Immature natural killer cell (primary cell): ENCODE data around the gene NLGN4X. TPM values are rescaled to one million over a fixed set of nuclear protein-coding genes. Genes with fewer than 3 reads are reported as not detected.

Experiments
- DNase-seq, 3 donors: peaks; one replicate each; pipeline ENCODE4 v3.0.0; 2022; ENCODE audit warnings: mixed read lengths in 1 of 3
- H3K27ac Mint-ChIP-seq, 6 donors: one replicate each; pipeline ENCODE4 v1.8.0; 2020; ENCODE audit warnings: mixed read lengths in 6 of 6, mild to moderate bottlenecking in 5 of 6, inconsistent platforms in 4 of 6, moderate library complexity in 3 of 6
- H3K27me3 Mint-ChIP-seq, 3 donors: one replicate each; pipeline ENCODE4 v1.8.0; 2020 to 2021; ENCODE audit warnings: low read depth in 3 of 3, mild to moderate bottlenecking in 3 of 3, mixed read lengths in 3 of 3, moderate library complexity in 3 of 3, inconsistent platforms in 1 of 3
- H3K36me3 Mint-ChIP-seq, 3 donors: one replicate each; pipeline ENCODE4 v1.8.0; 2020; ENCODE audit warnings: mixed read lengths in 3 of 3, inconsistent platforms in 2 of 3, mild to moderate bottlenecking in 2 of 3
- H3K4me1 Mint-ChIP-seq, 2 donors: one replicate each; pipeline ENCODE4 v1.8.0; 2020; ENCODE audit warnings: inconsistent platforms in 2 of 2, mild to moderate bottlenecking in 2 of 2, mixed read lengths in 2 of 2, moderate library complexity in 1 of 2
- H3K4me3 Mint-ChIP-seq, 5 donors: one replicate each; pipeline ENCODE4 v1.8.0; 2020; ENCODE audit warnings: mild to moderate bottlenecking in 5 of 5, mixed read lengths in 5 of 5, inconsistent platforms in 3 of 5, moderate library complexity in 3 of 5
- H3K9me3 Mint-ChIP-seq, 6 donors: one replicate each; pipeline ENCODE4 v1.8.0; 2020; ENCODE audit warnings: mild to moderate bottlenecking in 6 of 6, mixed read lengths in 6 of 6, inconsistent platforms in 4 of 6, moderate library complexity in 3 of 6
- polyA plus RNA-seq, 3 donors: library from polyadenylated mRNA; unstranded; fragments of 300-500 nt; fragmentation: Illumina TruSeq; gene quantifications; one replicate each; pipeline ENCODE4 v1.2.3, GENCODE V29; 2021

Gene NLGN4X
- polyA plus RNA-seq, 3 donors from 2014 or later = not detected

GRCh38 chrX:6021316-6022091 lies 207.2 kb downstream of the NLGN4X start:
- Mint-ChIP-seq H3K4me3 (no peak overlapping the region), H3K27ac (no peak overlapping the region)

DNA sequence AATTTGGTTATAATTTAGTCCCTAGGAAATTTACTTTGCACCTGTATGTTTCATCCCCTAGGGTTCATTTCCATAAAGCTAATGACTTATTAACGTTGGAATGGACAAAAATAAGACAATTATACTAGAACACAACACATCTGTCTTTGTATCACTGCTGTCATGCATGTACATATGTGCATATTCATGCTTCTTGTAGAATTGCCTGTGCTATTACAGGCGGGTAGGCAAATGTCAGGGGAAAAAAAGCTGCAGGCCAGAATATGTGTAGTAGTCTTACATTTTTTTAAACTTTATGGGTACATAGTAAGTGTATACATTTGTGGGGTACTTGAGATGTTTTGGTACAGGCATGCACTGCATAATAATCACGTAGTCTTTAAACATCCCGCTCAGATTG lies 209.6 kb downstream of the NLGN4X start:
- no peak for DNase-seq
- no peak overlapping the region for H3K4me3 Mint-ChIP-seq
- H3K4me1 Mint-ChIP-seq = no peaks in the 10 kb centered on the region
- H3K27ac Mint-ChIP-seq = no peak overlapping the region
- H3K9me3 Mint-ChIP-seq = peaks cover 0 to 5% (median 0%) of the 10 kb centered on the region in 6 donors
- H3K36me3 Mint-ChIP-seq = no peaks in the 10 kb centered on the region
- no peaks in the 10 kb centered on the region for H3K27me3 Mint-ChIP-seq

More at GRCh38 chrX:6021316-6022091, 207.2 kb downstream of the NLGN4X start:
- no peak for DNase-seq
- Mint-ChIP-seq H3K27me3 (no peaks in the 10 kb centered on the region), H3K4me1 (no peaks in the 10 kb centered on the region), H3K9me3 (peaks cover 0 to 5% (median 0%) of the 10 kb centered on the region in 6 donors), H3K36me3 (no peaks in the 10 kb centered on the region)

- H3K27ac Mint-ChIP-seq = no peak overlapping the region
- peaks cover 0 to 6% (median 2%) of the 10 kb centered on the region in 6 donors for H3K9me3 Mint-ChIP-seq
- no peaks in the 10 kb centered on the region for H3K27me3 Mint-ChIP-seq
- H3K36me3 Mint-ChIP-seq = no peaks in the 10 kb centered on the region
- no peak overlapping the region for H3K4me3 Mint-ChIP-seq
- DNase-seq = no peak
- H3K4me1 Mint-ChIP-seq = no peaks in the 10 kb centered on the region
Observed at GRCh38 chrX:6015423-6015822, 213.2 kb downstream of the NLGN4X start.

- Mint-ChIP-seq H3K4me3 (no peak overlapping the region), H3K27me3 (peaks cover 0 to 2% (median 0%) of the 10 kb centered on the region in 3 donors), H3K9me3 (peaks cover 0 to 6% (median 3%) of the 10 kb centered on the region in 6 donors), H3K27ac (no peak overlapping the region), H3K4me1 (no peaks in the 10 kb centered on the region), H3K36me3 (no peaks in the 10 kb centered on the region)
- no peak for DNase-seq
Observed at GRCh38 chrX:6012357-6012756, 216.3 kb downstream of the NLGN4X start.

DNA sequence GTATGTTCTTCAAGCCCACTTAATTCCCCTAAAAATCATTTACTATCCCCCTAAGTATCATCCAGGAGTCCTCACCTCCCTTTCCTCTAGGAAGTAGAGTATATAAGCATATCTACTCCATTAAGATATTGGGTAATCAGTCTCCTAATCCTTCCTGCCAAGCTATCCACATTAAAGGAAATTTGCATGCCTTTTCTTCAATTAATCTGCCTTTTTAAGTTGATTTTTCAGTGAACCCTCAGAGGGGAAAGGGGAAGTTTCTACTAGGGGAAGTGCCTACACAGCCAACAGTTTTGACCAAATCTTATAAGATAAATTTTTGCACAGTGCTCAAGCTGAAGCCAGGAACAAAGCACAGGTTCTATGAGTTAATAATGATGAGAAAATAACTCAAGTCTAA lies 222.8 kb downstream of the NLGN4X start:
- H3K9me3 Mint-ChIP-seq = peaks cover 0 to 12% (median 2%) of the 10 kb centered on the region in 6 donors
- H3K27ac Mint-ChIP-seq = no peak overlapping the region
- H3K4me3 Mint-ChIP-seq = no peak overlapping the region
- no peaks in the 10 kb centered on the region for H3K4me1 Mint-ChIP-seq
- peaks cover 0 to 2% (median 0%) of the 10 kb centered on the region in 3 donors for H3K27me3 Mint-ChIP-seq
- DNase-seq = no peak
- no peaks in the 10 kb centered on the region for H3K36me3 Mint-ChIP-seq

GRCh38 chrX:6004529-6004928 lies 224.1 kb downstream of the NLGN4X start:
- Mint-ChIP-seq H3K27ac (no peak overlapping the region), H3K36me3 (no peaks in the 10 kb centered on the region), H3K4me3 (no peak overlapping the region), H3K9me3 (peaks cover 0 to 13% (median 2%) of the 10 kb centered on the region in 6 donors), H3K4me1 (no peaks in the 10 kb centered on the region), H3K27me3 (no peaks in the 10 kb centered on the region)
- DNase-seq = no peak

DNA sequence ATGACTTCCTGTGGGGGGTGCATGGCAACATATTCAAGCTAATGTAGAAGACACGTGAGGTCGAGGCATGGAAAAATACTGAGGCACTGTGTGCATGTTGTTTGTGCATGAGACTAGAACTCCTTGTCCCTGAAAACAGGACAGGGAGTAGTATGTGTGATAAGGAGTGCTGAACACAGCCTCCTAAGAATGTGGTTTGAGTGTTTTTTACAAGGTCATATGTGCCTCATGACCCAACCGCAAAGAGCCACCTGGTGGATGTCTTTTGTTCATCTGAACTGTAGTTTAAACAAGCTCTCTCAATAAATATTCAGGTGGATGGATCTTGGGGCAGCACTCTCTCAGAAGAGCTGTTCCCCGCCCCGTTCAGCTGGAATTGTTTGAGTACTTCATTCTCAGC lies 226.6 kb downstream of the NLGN4X start:
- Mint-ChIP-seq H3K36me3 (no peaks in the 10 kb centered on the region), H3K27me3 (no peaks in the 10 kb centered on the region), H3K4me3 (no peak overlapping the region), H3K9me3 (peaks cover 0 to 11% (median 3%) of the 10 kb centered on the region in 6 donors), H3K27ac (no peak overlapping the region), H3K4me1 (no peaks in the 10 kb centered on the region)
- no peak for DNase-seq

DNA sequence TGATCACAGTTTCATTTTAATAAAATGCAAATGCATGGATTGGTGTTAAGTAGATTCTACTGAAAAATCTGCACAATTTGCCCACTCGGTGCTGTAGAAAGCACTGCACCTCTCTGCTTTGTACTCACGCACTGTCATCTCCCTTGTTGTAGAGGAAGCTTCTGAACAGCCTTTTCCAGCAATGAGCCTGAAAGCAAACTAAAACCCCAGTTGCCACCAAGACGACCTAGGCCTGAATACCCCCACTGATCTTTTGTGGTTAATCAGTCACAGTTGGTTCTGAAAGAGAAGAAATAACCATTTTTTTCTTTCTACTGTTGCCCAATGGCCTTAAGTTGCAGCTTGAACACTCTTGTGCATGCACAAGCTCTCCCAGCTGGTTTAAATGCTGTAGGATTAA lies 229.8 kb downstream of the NLGN4X start:
- H3K36me3 Mint-ChIP-seq = no peaks in the 10 kb centered on the region
- peaks cover 0 to 4% (median 2%) of the 10 kb centered on the region in 3 donors for H3K27me3 Mint-ChIP-seq
- no peak overlapping the region for H3K4me3 Mint-ChIP-seq
- H3K9me3 Mint-ChIP-seq = peaks cover 0 to 6% (median 2%) of the 10 kb centered on the region in 6 donors
- DNase-seq = no peak
- no peak overlapping the region for H3K27ac Mint-ChIP-seq
- no peaks in the 10 kb centered on the region for H3K4me1 Mint-ChIP-seq

DNA sequence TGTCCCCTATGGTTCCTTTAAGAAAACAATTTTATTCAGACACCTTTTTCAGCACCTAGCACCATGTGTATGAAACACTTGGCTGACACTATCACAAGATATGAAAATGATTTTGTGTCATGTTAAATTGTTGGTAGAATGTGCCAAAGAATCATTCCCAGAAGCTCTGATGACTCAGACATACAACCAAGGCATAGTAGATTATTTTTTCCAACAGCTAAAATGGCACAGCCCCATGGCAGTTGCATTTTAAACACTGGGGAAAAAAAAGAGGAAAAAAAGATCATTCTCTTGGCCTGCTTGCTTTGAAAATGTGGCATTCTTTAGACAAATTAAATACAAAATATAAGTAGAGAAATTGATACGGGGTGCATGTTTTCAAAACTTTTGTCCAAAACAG lies 230.2 kb downstream of the NLGN4X start:
- H3K27ac Mint-ChIP-seq = no peak overlapping the region
- peaks cover 0 to 4% (median 2%) of the 10 kb centered on the region in 3 donors for H3K27me3 Mint-ChIP-seq
- no peaks in the 10 kb centered on the region for H3K36me3 Mint-ChIP-seq
- no peak overlapping the region for H3K4me3 Mint-ChIP-seq
- H3K4me1 Mint-ChIP-seq = no peaks in the 10 kb centered on the region
- H3K9me3 Mint-ChIP-seq = peaks cover 0 to 6% (median 2%) of the 10 kb centered on the region in 6 donors
- no peak for DNase-seq

DNA sequence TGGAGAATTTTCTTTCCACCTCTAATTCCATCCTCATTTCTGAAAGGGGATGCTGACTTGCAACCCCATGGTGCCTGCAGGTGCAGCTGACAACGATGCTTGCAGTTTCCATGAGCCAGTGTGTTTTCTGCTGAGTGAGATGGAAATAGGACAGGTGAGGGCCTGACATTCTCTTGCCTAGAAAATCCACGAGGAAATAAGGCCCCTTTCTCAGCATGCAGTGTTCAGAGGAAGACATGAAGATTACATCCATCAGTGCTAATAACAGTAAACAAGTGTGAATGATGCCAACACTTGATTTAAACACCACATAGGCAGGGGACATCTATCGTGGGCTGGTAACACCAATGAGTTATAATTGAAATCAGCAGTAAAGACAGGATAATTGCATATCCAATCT lies 237.3 kb downstream of the NLGN4X start:
- DNase-seq = no peak
- Mint-ChIP-seq H3K4me1 (no peaks in the 10 kb centered on the region), H3K36me3 (no peaks in the 10 kb centered on the region), H3K27ac (no peak overlapping the region), H3K4me3 (no peak overlapping the region), H3K27me3 (peaks cover 0 to 2% (median 1%) of the 10 kb centered on the region in 3 donors), H3K9me3 (peaks cover 0 to 7% (median 0%) of the 10 kb centered on the region in 6 donors)

DNA sequence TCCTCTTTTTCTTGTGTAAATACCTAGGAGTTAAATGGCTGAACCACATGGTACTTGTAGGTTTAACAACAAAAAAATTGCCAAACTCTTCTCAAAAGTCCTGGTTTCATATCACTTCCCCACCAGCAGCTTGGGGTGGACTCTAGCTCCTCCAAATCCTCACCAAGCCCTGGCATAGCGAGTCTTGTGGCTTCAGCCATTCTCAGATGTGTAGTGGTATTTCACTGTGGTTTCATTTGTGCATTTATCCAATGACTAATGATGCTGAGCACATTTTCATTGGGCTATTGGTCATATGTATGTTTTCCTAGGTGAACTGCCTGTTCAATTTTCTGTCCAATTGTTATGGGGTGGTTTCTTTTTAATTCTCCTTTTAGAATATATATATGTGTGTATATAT lies 249.3 kb downstream of the NLGN4X start:
- Mint-ChIP-seq H3K9me3 (peaks cover 1 to 11% (median 7%) of the 10 kb centered on the region in 6 donors), H3K36me3 (no peaks in the 10 kb centered on the region), H3K27ac (no peak overlapping the region), H3K4me3 (no peak overlapping the region), H3K27me3 (peaks cover 0 to 7% (median 0%) of the 10 kb centered on the region in 3 donors), H3K4me1 (no peaks in the 10 kb centered on the region)
- DNase-seq = no peak

GRCh38 chrX:5976332-5976731 lies 252.3 kb downstream of the NLGN4X start:
- no peaks in the 10 kb centered on the region for H3K4me1 Mint-ChIP-seq
- peaks cover 0 to 10% (median 2%) of the 10 kb centered on the region in 6 donors for H3K9me3 Mint-ChIP-seq
- H3K4me3 Mint-ChIP-seq = no peak overlapping the region
- peaks cover 0 to 4% (median 0%) of the 10 kb centered on the region in 3 donors for H3K27me3 Mint-ChIP-seq
- H3K27ac Mint-ChIP-seq = no peak overlapping the region
- no peak for DNase-seq
- no peaks in the 10 kb centered on the region for H3K36me3 Mint-ChIP-seq

DNA sequence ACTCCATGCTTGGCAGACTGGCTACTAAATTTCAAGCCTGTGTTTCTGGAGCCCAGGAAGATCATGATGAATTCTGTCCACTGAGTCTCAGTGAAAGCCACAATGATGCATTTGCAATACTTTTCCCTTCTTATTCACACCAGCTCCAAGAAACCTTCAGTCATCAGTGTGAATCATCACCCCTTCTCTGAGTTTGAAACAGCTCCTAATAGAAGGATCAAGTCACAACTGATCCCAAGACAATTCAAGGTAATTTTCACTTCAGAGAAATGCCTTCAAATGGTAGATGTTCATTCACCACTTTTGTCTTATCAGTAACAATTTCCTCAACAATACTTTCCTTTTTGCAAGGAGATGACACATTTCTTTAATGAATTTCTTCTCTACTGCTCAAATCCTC lies 257.4 kb downstream of the NLGN4X start:
- no peaks in the 10 kb centered on the region for H3K36me3 Mint-ChIP-seq
- no peaks in the 10 kb centered on the region for H3K27me3 Mint-ChIP-seq
- no peaks in the 10 kb centered on the region for H3K4me1 Mint-ChIP-seq
- H3K27ac Mint-ChIP-seq = no peak overlapping the region
- peaks cover 0 to 21% (median 3%) of the 10 kb centered on the region in 6 donors for H3K9me3 Mint-ChIP-seq
- no peak for DNase-seq
- no peak overlapping the region for H3K4me3 Mint-ChIP-seq

GRCh38 chrX:5965406-5965805 lies 263.3 kb downstream of the NLGN4X start:
- Mint-ChIP-seq H3K36me3 (no peaks in the 10 kb centered on the region), H3K27me3 (peaks cover 0 to 3% (median 0%) of the 10 kb centered on the region in 3 donors), H3K4me1 (no peaks in the 10 kb centered on the region), H3K4me3 (no peak overlapping the region), H3K27ac (no peak overlapping the region), H3K9me3 (peaks cover 0 to 11% (median 3%) of the 10 kb centered on the region in 6 donors)
- DNase-seq = no peak

DNA sequence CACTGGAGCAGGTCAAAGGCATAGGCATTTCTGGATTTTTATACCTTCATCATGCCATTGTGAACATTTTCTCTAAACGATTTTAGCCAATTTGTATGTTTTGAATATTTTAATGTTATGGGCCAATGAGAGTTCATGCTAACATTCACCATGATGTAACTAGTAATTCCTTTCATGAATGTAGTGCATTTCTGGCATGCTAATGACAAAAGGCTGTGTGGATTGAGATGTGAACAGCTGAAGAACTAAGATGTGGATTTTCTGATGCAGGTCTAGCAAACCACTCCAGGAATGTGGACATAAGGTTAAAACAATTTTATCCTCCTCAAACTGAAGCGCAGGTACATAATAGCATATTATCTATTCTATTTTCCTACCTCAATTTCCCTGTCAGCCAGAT lies 269.4 kb downstream of the NLGN4X start:
- peaks cover 0 to 3% (median 0%) of the 10 kb centered on the region in 3 donors for H3K27me3 Mint-ChIP-seq
- no peaks in the 10 kb centered on the region for H3K4me1 Mint-ChIP-seq
- H3K36me3 Mint-ChIP-seq = no peaks in the 10 kb centered on the region
- DNase-seq = no peak
- H3K4me3 Mint-ChIP-seq = no peak overlapping the region
- H3K9me3 Mint-ChIP-seq = peaks cover 0 to 6% (median under 1%) of the 10 kb centered on the region in 6 donors
- H3K27ac Mint-ChIP-seq = no peak overlapping the region
